HS-5 (cell line): ENCODE measurements around the gene RAPGEF1.

Source experiments
- DNase-seq: peaks from one replicate; pipeline ENCODE4 v3.0.0-alpha.2; 2012; ENCODE audit warnings: low read depth

RAPGEF1 gene

DNA sequence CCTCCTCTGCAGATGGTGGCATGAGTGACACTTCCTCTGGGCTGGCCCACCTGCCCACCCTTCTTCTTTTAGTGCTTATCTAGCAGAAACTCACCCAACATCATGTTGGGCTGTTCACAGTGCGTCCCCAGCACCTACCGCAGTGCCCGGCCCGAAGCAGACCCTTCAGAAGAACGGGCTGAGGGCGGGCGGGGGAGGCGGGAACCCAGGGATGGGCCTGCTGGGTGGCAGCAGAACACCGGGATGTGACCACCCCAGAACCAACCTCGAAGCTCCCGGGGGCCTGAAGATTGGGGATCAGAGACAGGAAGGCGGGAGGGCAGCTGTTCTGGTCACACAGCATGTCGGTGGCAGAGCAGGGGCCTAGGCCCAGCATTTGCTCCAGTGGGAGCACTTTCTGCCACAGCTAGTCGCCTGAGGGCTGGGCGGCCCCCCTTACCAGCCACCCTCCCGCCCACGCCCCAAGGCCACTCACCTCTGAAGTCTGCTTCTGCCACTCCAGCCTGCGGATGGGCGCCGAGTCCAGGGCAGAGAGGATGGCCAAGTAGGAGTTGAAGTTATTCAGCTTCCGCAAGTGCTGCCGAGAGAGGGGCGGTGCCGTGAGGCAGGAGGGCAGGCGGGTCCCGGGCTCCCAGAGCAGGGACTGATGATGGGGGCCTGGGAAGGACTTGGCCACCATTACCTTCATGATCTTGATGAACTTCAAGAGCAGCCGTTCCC is 155.9 kb downstream of the RAPGEF1 start:
- DNase-seq: no peak

DNA sequence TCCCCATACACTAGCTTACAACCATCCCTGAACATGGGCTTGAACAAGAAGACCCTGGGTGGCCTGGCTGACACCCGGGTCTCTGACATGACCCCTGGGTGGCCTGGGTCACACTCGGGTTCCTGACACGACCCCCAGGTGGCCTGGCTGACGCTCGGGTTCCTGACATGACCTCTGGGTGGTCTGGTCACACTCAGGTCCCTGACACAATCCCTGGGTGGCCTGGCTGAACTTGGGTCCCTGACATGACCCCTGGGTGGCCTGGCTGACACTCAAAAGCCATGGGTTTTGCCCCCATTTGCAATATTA is 156.6 kb downstream of the RAPGEF1 start:
- no peak for DNase-seq

DNA sequence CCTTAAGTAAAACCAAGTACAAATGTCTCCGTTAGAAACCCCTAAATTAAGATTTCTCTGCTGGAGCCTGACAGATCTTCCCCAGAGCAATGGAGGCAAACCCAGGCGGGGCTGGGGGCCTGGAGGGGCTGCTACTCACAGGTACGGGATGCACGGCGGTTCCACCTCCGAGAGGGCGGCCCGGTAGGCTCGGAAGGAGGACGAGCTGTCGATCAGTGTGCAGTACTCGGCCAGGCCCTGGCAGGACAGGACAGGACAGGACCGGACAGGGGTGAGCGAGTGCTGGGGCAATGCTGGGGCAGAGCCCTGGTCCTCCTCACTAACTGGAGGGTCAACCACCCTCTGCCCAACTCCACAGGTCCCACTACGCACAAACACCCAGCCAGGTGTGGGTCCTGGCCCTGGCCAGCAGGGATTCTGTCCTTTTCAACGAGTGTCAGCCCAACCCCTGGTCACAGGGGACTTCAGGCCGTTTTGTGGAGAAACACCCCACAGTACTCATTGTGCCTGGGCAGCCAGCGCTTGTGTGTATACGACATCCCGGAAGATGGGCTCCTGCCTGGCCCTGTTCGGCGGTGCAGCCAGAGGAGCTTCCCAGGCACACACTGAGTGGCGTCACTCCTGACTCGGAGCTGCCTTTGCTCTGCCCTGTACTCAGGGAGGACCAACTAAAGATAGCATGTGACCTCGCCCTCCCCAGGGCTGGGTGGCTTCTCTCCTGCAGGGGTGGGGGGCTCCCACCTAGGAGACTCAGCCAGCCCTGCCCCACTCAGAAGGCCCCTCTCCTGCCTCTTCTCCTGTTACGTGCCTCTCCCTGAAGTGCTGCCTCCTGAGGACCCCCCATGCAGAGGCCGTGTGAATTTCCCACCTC is 157.2 kb downstream of the RAPGEF1 start:
- no peak for DNase-seq

DNA sequence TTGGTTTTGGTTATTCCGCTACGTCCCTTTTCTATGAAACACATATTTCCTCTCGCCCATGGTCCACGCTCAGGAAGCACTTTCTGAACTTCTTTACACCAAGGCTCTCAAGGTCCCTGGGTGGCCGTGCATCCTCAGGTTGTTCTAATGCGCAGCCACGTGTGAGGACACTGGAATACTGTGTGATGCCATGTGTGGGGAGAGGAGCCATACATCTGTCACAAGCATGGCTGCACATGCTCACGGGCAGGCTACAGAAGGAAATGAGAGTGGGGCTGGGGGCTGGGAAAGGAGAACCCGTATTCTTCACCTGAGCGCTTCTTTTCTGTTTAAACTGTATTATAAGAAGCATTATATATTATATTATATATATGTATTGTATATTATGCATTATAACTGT is 157.8 kb downstream of the RAPGEF1 start:
- no peak for DNase-seq

DNA sequence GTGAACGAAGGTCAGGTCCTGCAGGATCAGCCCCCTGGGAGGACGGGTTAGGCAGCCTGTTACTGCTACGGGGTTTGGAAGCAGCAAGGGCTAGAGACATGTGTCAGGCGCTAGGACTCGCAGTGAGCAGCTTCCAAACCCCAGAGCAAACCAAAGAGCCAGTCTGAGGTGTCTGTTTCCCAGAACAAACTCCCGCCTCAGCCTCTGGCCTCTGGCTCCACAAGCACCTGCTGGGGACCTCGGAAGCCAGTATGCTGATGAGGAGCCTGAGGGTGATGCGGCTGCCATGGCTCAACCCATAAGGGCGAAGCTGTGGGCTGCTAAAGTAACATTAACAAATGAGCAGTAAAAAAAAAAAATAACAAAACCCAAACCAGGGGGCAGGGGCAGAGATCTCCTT is 159.5 kb downstream of the RAPGEF1 start:
- DNase-seq: no peak

DNA sequence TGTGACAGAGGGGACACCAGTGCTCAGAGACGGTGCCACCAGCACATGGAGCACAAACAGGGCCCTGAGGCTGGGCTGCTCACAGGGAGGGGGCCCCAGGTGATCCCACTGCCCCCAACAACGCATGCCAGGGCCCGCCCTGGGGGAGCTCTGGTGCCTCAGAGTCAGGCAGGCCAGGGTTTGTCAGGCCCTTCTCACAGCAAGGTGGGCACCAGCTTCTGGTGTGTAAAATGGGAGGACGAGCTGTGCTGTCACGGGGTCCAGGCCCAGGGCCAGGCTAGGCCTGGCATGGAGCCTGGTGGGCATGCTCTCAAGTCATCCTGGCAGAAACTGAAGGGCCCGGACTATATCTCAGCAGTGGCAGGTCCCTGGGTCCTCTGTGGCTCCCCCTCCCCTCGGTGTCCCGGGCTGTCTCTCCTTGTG is 160.1 kb downstream of the RAPGEF1 start:
- no peak for DNase-seq

DNA sequence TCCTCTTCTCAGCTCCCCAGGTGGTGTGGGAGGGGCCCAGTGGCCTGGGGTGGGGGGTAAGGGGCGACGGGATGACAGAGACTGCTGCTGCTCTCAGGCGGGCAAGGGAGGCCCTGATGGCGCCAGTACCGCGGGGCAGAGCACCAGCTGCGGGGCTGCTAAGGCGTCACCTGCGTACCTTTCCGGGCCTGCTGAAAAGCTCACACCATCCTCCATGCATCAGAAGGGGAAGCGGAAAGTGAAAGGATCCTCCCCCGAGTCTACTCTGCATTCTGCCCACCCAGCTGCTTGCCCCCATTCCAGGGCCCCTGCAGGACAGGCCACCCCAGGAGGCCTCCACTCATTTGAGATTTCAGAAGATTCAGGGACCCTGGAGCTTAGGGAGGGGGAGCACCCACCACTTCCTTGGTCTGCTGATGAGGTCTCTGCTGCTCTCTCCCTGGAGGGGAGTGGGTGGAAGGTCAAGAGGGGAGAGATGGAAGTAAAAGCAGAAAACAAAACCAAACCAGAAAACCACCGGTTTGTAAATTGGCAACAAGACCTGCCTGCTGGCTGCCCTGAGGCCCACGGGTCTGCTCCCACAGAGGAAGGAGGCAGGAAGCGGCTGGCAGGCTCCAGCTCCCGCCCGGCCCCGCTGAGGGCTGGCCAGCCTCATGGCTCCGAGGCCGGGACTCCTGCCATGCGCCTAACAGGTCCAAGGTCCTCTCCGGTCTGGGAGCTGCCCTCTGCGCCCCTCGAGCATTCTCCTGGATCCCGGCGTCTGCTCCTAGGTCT is 161.0 kb downstream of the RAPGEF1 start:
- DNase-seq: no peak

DNA sequence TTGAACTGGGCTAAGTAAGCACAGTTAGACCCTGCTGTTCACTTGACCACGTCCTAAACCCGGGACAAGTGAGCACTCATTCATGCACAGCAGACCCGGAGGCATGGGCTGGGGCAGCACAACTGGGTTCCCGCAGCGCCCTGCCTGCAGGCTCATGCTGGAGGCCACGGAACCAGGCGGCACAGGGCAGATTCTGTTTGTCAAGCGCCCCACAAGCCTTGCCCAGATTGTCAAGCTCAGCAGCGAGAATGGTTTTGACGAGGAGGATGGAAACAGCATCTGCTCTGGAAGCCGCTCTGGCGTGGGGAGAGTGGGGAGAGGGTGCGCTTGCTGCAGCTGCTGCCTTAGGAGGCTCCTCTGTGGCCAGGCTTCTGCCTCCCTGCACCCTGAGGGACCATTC is 161.9 kb downstream of the RAPGEF1 start:
- no peak for DNase-seq

DNA sequence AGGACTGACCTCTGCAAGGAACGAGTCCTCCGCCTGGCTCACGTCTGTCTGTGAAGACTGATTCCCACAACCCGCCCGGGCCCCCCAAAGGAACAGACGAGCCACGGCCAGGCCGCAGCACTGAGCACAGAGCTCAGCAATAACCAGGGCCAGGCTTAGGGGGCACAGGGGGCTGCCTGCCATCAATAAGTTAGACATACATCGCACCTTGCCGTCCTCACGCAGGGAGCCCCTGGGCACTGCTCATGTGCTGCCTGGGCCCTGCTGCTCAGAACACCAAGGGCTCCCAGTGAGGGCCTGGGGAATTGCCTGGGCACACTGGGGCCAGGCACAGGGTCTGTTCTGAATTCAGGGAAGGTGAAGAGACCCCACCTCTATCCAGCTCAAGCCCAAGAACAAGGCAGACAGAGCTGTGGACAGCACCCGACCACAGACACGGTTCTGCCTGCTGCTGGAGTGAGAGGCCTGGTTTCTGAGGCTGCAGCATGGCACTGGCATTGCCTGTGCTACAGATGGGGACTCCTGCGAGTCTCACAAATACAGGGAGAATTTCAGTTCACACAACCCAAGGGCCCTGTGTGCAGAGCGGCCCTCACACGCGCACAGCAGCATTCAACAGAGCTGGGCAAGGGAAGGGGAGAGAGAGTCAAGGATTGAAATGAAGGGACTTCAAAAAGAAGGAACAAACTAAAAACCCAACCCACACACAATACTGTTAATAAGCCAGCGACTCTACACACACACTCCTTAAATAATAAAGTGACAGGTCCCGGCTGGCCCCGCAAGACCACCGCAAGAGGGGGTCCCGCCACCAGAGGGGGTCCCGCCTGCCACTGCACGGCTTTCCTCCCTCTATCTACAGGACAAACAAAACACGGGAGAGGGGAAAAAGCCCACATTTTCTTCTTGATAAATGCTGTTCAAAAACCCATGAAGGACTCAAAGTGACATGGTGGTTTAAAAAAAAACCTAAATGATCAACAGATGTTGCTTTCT is 162.6 kb downstream of the RAPGEF1 start:
- no peak for DNase-seq

DNA sequence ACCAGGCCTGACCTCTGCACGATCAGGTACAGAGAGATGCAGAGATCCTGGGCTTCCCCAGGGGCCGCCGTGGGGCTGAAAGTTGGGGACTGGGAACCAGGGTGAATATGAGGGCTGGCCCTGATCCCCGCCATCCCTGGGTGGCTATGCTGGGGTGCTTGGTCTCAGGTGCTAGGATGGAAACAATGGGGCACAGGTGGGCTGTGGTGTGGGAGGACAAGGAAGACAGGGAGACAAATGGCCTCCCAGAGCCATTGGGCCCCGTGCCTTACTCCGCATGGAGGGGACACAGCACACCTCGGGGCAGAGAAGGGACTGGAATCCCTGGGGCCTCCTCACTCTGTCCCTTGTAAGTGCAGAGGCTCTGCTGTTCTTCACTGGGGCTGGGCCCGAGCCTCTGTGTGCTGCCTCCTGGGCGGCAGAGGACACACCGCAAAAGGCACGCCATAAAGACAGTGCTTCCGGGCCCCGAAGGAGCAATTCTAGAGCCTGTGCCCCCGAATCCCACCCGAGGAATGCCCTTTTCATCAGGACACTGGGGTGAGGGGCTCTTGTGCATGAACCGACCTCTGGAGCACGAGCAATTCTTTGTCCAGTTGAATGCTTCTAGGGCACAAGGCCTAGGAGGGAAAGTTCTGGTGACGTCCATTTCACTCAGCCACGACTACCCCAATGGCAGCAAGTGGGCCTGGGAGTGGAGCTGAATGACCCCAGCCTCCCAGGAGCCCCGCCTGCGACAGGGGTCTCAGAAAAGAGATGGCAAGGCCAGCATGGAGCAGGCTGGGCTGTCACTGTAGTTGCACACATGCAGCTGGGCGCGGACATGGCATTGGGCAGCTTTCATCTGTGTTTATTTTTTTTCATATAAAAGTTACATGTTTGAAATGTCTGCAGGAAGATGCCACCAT is 163.7 kb downstream of the RAPGEF1 start:
- no peak for DNase-seq

DNA sequence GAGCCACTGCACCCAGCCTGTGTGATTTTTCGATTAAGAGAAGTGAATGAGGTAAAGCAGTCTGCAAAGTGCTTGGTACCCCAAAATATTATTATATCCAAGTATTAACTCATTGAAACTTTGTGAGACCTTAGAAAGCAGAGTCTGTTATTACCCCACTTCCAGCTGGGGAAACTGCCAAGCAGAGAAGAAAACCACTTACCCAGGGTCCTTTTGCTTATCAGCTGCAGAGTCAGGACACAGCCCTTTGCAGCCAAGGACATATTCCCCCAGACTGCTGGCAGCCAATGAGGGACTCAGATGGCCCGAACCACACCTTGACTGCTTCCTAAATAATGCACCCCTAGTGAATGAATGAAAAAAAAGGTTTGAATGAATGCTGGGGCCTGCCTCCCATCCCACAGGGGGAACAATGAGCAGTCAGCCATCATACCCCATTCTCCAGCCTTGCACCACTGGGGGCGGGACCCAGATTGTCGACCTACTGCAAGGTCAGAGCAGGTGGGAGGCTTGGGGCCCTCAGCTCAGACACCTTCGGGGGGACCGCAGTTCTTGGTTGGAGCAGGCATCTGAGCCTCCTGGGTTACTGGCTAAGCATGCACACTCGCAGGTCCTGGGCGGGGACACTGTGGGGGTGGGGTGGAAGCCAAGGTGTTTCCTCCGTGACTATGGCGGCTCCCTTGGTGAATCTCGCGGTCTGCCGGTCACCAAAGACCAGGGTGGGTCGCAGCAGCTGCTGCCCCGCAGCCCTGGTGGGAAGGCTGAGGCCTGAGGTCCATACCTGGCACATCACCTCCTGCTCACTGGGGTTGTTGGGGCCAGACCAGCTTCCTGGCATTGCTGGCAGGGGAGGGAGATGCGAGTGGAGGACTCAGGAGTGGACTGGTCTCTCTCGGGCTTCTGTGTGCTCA is 164.9 kb downstream of the RAPGEF1 start:
- DNase-seq: no peak

DNA sequence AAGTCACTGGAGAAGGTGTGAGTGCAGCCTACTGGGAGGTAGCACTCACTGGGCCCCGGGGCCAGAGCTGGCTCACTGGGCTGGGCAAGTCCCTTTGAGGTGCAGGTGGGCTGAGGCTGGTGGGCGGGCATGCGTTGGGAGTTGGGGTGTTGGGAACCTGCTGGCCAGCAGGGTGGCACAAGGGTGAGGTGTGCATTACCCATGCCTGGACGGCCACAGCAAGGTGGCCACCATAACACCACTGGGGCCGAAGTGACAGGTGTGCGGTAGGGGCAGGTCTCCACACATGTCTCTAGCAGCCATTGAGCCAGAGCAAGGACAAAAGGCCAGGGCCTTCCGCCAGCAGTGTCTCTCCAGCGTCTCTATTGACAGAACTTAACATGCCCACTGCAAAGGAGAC is 172.0 kb downstream of the RAPGEF1 start:
- no peak for DNase-seq

DNA sequence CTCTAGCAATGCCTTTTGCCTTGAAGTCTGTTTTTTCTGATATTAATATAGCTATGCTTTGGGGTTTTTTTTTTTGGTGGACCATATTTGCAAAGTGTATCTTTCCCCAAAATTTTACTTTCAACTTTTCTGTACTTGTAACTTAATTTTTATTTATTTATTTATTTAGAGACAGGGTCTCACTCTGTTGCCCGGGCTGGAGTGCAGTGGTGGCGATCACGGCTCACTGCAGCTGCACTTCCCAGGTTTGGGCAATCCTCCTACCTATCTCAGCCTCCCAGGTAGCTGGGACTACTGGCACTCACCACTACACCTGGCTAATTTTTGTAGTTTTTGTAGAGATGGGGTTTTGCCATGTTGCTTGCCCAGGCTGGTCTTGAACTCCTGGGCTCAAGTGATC is 173.7 kb downstream of the RAPGEF1 start:
- DNase-seq: no peak

DNA sequence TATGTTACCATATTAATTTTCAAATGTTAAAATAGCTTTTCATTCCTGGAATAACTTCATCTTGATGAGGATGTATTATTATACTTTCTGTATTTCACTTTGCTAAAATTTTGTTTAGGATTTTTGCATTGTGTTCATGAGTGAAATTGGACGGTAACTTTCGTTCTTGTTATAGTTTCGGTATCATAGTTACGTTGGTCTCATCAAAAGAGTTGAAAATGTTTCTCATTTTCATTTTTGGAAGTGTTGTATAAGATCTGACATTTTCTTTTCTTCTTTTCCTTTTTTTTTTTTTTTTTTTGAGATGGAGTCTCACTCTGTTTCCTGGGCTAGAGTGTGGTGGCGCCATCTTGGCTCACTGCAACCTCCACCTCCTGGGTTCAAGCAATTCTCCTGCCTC is 174.5 kb downstream of the RAPGEF1 start:
- no peak for DNase-seq

DNA sequence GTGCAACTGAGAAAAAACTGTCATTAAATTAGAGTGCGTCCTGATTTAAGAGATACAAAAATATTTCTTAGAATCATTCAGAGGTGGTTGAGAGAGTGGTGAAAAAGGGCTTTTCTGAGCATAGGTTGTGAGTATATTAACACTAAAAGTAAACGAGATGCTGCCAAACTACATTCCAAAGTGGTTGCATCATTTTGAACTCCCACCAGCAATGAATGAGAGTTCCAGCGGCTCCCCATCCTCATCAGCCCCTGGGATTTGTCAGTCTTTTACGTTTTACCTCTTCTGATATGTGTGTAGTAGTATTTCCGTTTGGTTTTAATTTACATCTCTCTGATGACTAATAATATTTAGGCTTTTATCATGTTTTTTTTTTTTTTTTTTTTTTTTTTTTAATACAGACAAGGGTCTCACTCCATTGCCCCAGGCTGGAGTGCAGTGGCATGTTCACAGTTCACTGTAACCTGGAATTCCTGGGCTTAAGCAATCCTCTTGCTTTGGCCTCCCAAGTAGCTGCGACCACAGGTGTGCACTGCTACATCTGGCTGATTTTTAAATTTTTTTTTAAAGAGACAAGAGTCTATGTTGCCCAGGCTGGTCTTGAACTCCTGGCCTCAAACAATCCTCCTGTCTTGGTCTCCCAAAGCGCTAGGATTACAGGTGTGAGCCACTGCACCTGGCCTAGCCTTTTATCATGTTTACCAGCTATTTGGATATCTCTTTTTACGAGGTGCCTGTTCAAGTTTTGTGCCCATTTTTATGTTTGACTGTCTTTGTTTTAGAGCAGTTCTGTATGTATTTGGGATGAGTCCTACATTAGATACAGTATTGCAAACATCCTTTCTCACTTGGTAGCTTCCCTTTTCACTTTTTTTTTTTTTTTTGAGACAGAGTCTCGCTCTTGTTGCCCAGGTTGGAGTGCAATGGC is 177.6 kb downstream of the RAPGEF1 start:
- no peak for DNase-seq

DNA sequence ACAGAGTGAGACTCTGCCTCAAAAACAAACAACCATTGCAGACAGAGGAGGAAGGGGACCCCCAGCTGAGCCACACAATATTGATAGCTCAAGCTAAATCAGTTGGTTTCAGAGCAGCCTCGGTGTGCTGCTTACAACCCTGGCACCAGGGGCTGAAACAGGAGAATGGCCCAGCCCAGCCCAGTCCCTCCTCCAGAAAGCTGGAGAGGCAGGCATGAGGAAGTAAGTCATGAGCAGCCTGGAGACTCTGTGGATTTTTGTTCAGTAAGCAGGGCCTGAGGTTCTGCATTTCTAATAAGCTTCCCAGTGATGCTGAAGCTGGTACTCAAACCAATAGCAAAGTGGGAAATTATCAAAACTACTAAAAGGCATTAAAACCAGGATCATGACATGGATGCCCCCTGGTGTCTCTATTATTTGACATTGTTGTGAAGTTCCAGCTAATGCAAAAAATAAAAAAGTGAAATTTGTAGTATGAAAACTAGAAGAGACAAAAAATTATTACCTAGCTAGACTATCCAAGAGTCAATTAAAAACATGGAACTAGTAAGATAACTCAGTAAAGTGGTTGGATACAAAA is 180.4 kb downstream of the RAPGEF1 start:
- no peak for DNase-seq

DNA sequence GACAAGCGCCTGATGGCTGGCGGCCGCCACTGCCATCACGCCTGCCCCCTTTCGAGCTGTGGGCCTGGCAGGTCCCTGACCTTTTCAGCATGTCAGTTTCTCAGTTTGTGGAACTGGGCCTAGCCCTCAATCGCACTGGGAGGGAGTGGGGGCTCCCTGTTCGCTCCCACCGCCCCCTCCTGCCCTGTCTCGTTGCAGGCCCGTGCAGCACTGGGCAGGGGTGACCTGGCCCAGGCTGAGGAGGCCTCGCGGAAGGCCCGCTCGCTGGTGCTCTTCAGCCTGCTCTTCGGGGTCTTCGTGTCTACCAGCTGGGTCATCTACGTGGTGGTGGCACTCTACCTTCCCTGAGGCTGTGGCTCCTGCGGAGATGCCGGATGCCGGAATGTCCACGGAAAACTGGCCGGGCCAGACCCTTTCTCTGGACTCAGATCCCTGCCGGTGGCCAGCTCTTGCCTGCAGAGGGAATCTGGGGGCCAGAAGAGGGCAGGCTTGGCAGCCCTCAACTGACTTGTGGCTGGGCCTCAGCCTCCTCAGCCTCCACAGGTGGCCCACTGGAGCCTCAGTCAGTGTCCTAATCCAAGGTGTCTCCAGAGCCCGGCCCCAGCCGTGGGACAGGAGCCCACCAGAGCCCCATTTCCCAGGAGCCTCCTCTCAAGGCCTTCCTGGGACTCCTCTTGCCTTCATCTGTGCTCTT is 181.9 kb downstream of the RAPGEF1 start:
- no peak for DNase-seq
